ENCODE measurements around the gene ALKAL2. TPM values are rescaled to one million over a fixed set of nuclear protein-coding genes. Genes with fewer than 3 reads are reported as not detected.

The ALKAL2 gene
- total RNA-seq, 1 donor = not detected

DNA sequence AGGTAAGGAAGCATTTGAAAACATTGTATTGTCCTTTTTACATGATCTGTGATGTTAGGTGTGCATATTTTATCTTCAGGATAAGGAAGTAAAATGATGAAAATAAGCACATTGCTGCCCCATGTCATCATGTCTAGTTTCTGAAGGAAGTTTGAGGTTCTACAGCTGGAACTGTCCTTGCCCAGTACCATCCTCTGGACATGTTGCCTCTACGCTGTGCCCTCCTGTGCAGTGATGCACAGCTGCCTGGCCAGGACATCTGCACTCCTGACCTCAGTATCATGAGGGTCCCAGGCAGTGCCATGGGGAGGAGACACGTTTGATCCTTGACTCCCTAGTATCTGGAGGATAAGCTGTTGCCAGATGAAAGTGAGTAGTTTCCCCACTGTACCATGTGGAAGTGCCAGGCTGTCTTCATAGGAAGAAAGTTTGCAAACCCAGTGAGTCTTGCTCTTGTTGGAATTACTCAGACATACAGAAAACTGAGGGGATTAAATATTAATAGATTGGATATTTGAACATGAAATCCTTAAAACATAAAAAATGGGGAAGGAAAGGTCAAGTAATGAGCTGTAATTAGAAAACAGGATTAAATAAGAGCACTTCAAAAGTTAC lies 9.5 kb downstream of the ALKAL2 start:
- Histone ChIP-seq H3K9me3 (ENCODE audit: low read depth, low read length) (no peaks in the 10 kb centered on the region), H3K36me3 (ENCODE audit: insufficient read depth, low read length) (peaks cover 53% of the 10 kb centered on the region), H2AFZ (ENCODE audit: low read length) (no peak overlapping the region), H3K4me1 (ENCODE audit: insufficient read depth, low read length) (no peaks in the 10 kb centered on the region), H3K27ac (ENCODE audit: low read depth, low read length) (no peak overlapping the region), H4K20me1 (ENCODE audit: insufficient read depth, low read length) (peaks cover 26% of the 10 kb centered on the region), H3K4me2 (ENCODE audit: insufficient read depth, low read length) (no peak overlapping the region), H3K79me2 (ENCODE audit: insufficient read depth, low read length) (peaks cover 28% of the 10 kb centered on the region), H3K4me3 (ENCODE audit: insufficient read depth, low read length) (no peak overlapping the region), H3K27me3 (ENCODE audit: insufficient read depth, low read length) (no peaks in the 10 kb centered on the region)
- DNase-seq (ENCODE audit: insufficient read length, low spot score, missing footprints) = no peak
- TF ChIP-seq, protein P1, sequence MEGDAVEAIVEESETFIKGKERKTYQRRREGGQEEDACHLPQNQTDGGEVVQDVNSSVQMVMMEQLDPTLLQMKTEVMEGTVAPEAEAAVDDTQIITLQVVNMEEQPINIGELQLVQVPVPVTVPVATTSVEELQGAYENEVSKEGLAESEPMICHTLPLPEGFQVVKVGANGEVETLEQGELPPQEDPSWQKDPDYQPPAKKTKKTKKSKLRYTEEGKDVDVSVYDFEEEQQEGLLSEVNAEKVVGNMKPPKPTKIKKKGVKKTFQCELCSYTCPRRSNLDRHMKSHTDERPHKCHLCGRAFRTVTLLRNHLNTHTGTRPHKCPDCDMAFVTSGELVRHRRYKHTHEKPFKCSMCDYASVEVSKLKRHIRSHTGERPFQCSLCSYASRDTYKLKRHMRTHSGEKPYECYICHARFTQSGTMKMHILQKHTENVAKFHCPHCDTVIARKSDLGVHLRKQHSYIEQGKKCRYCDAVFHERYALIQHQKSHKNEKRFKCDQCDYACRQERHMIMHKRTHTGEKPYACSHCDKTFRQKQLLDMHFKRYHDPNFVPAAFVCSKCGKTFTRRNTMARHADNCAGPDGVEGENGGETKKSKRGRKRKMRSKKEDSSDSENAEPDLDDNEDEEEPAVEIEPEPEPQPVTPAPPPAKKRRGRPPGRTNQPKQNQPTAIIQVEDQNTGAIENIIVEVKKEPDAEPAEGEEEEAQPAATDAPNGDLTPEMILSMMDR (IDR thresholded peaks at IDR 0.05; ENCODE audit: extremely low read depth, low read depth, low read length) = no peak

DNA sequence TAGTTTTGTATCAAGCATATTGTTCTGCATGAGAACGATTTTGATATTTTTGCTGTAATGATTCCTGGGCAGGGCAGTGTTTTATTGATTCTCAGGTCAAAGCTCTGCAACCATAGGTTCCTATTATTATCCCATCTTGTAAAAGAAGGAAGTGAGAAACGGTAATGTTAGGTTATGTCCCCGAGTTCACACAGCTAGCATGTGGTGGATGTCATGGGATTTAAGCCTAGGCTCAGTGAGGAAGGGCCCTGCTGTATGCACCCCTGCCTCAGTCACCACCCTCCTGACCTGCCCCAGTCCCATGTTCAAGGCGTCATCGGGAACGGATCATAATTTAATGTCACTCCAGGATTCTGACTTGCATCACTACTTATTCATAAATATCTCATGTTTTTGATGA lies 12.4 kb downstream of the ALKAL2 start:
- Histone ChIP-seq H3K4me1 (ENCODE audit: insufficient read depth, low read length) (no peaks in the 10 kb centered on the region), H4K20me1 (ENCODE audit: insufficient read depth, low read length) (peaks cover 44% of the 10 kb centered on the region), H3K27me3 (ENCODE audit: insufficient read depth, low read length) (no peaks in the 10 kb centered on the region), H3K4me3 (ENCODE audit: insufficient read depth, low read length) (no peak overlapping the region), H3K4me2 (ENCODE audit: insufficient read depth, low read length) (no peak overlapping the region), H2AFZ (ENCODE audit: low read length) (no peak overlapping the region), H3K36me3 (ENCODE audit: insufficient read depth, low read length) (peaks cover 47% of the 10 kb centered on the region), H3K9me3 (ENCODE audit: low read depth, low read length) (no peaks in the 10 kb centered on the region), H3K79me2 (ENCODE audit: insufficient read depth, low read length) (peaks cover 58% of the 10 kb centered on the region), H3K27ac (ENCODE audit: low read depth, low read length) (no peak overlapping the region)
- DNase-seq (ENCODE audit: insufficient read length, low spot score, missing footprints) = no peak
- TF ChIP-seq, protein P1 (IDR thresholded peaks at IDR 0.05; ENCODE audit: extremely low read depth, low read depth, low read length) = no peak

DNA sequence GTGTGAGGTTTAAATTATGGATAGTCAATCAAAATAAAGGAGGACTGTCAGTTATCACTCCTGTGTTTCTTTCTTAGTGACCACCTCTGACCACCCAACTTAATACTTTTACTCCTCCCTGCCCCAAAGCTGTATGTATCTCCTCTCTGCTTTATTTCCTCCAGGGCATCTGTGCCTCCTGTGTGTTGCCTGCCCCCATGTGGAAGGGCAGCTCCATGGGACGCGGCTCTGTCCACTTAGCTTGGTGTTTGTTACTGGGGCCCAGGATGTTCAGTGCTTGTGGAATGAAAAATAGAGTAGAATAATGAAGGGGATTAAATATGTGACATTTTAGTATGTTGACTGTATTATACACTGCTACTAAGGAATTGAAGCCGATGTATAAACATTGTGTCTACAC lies 13.4 kb downstream of the ALKAL2 start:
- no peaks in the 10 kb centered on the region for H3K27me3 ChIP-seq (ENCODE audit: insufficient read depth, low read length)
- no peak overlapping the region for H3K4me2 ChIP-seq (ENCODE audit: insufficient read depth, low read length)
- no peaks in the 10 kb centered on the region for H3K4me1 ChIP-seq (ENCODE audit: insufficient read depth, low read length)
- H3K9me3 ChIP-seq (ENCODE audit: low read depth, low read length) = no peaks in the 10 kb centered on the region
- peaks cover 67% of the 10 kb centered on the region for H3K79me2 ChIP-seq (ENCODE audit: insufficient read depth, low read length)
- H2AFZ ChIP-seq (ENCODE audit: low read length) = no peak overlapping the region
- peaks cover 48% of the 10 kb centered on the region for H4K20me1 ChIP-seq (ENCODE audit: insufficient read depth, low read length)
- TF ChIP-seq, protein P1 (IDR thresholded peaks at IDR 0.05; ENCODE audit: extremely low read depth, low read depth, low read length) = no peak
- no peak for DNase-seq (ENCODE audit: insufficient read length, low spot score, missing footprints)
- peaks cover 40% of the 10 kb centered on the region for H3K36me3 ChIP-seq (ENCODE audit: insufficient read depth, low read length)
- no peak overlapping the region for H3K27ac ChIP-seq (ENCODE audit: low read depth, low read length)
- H3K4me3 ChIP-seq (ENCODE audit: insufficient read depth, low read length) = no peak overlapping the region

DNA sequence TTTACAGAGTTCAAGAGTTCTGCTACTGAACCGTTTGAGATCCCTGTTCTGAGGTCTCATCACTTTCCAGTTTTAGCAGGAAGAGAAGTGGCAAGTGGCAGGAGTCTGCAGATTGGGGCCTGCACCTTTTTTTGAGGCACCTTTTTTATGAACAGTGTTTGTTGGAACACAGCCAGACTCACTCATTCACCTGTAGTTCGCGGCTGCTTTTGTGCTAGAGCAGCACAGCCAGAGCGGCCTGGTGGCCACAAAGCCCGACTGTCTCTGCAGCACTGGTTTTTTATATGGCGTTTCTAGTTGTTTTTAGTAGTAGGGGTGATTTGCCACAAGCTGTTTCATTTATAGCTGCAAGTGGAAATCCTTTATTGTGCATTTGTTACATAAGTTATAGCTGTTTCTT lies 14.6 kb downstream of the ALKAL2 start:
- Histone ChIP-seq H3K4me1 (ENCODE audit: insufficient read depth, low read length) (no peaks in the 10 kb centered on the region), H3K4me3 (ENCODE audit: insufficient read depth, low read length) (no peak overlapping the region), H3K36me3 (ENCODE audit: insufficient read depth, low read length) (peaks cover 34% of the 10 kb centered on the region), H3K79me2 (ENCODE audit: insufficient read depth, low read length) (peaks cover 79% of the 10 kb centered on the region), H4K20me1 (ENCODE audit: insufficient read depth, low read length) (peaks cover 52% of the 10 kb centered on the region), H2AFZ (ENCODE audit: low read length) (no peak overlapping the region), H3K9me3 (ENCODE audit: low read depth, low read length) (no peaks in the 10 kb centered on the region), H3K4me2 (ENCODE audit: insufficient read depth, low read length) (no peak overlapping the region), H3K27me3 (ENCODE audit: insufficient read depth, low read length) (no peaks in the 10 kb centered on the region), H3K27ac (ENCODE audit: low read depth, low read length) (no peak overlapping the region)
- TF ChIP-seq, protein P1 (IDR thresholded peaks at IDR 0.05; ENCODE audit: extremely low read depth, low read depth, low read length) = no peak
- DNase-seq (ENCODE audit: insufficient read length, low spot score, missing footprints) = no peak

Data from osteoblast (primary cell).